Right forelimb (tissue), 1 donor: ENCODE measurements around the gene C14orf180.
A peak's percentile ranks its signal among the peaks of the same experiment; 100 is the strongest.

ENCODE experiments used
- DNase-seq: peaks from one replicate; pipeline ENCODE4 v3.0.0-alpha.2; 2018

The C14orf180 gene

DNA sequence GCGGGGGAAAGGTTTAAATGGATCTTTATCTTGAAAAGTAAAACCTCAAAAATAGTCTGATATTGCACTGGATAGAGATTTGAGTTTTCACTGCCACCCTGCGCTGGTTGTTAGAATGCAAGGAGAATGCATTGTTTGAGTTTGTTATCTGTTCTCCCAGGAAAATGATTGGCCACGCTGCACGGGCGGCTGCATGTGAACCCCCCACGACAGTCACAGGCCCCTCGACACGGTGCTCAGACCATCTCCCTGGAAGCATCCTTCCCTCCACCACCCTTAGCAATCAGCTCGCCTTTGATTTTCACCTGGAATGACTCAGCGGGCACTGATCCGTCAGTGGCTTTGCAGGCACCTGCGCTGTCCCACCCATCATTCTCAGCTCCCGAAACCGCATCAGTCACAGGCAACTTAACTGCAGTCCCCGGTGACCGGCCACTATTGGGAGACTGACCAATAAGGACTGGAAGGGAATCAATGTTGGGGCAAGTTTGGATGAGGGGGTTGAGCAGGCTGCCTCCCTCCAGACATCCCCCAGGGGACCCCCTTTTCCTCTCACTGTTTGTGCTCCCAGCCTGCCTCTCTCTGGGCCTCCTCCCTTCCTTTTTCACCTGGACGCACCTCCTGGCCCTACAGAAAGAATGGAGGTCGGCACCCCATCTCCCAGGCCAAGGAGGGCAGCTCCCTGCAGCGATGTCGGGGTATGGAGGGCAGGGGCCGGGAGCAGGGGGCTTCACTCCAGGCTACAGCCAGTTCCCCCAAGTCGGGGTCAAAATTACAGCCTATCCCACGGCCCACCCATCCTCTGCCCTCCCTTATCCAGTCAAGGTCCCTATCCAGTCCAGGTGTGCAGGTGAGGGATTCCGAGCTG lies 28.5 kb upstream of the C14orf180 start:
- no peak for DNase-seq

DNA sequence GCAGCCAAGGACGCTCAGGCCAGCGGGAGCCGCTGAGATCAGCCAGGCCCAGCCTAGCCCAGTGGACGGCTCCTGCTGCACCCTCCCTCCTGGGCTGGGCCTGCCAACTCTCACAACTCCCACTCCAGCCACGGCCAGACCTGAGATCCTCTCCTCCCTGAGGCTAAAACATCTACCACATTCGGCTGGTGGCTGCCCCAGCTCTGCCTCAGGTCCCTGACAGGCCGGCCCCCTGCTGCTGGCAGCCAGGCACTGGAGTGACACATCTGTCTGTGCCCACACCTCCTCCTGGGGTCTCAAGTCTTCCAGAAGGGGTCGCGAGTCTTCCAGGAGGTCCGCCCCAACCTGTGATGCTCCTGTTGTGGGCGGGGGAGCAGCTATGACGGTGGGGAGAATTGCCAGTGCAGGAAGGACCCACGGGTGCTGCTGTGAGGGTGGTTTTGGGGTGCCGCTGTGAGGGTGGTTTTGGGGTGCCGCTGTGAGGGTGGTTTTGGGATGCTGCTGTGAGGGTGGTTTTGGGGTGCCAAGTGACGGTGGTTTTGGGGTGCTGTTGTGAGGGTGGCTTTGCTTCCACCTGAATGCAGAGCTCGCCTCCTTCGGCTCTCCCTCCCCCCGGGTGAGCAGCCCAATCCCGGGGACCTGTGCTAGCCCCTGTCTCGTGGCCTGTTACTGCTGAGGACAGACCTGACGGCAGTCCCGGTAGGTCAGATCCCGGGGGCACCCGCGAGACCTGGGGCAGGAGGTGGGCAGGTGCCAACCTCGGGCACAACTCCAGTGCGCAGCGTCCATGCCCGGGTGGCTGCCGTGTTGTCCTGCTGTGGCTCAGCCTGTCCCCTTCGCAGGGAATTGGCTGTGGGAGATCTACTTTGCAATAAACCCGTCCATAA lies 27.5 kb upstream of the C14orf180 start:
- peak; percentile 37 for DNase-seq

DNA sequence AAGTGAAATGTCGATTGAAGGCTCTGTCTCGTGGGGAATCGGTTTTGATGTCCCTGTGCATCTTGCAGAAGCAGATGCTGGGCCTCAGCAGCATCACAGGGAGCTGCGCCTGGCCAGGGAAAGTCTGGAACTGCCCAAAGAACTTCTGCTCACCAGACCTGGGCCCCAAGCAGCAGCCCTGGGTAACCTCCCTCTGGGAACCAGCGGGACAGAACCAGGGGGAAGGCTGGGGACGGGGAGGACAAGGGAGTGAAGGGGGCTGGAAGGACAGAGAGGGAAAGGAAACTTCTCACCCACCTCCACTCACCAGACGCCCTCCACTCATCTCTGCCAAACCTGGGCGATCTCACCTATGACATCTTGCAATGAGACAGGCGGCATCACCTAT lies 26.8 kb upstream of the C14orf180 start:
- DNase-seq, result peak; percentile 32

DNA sequence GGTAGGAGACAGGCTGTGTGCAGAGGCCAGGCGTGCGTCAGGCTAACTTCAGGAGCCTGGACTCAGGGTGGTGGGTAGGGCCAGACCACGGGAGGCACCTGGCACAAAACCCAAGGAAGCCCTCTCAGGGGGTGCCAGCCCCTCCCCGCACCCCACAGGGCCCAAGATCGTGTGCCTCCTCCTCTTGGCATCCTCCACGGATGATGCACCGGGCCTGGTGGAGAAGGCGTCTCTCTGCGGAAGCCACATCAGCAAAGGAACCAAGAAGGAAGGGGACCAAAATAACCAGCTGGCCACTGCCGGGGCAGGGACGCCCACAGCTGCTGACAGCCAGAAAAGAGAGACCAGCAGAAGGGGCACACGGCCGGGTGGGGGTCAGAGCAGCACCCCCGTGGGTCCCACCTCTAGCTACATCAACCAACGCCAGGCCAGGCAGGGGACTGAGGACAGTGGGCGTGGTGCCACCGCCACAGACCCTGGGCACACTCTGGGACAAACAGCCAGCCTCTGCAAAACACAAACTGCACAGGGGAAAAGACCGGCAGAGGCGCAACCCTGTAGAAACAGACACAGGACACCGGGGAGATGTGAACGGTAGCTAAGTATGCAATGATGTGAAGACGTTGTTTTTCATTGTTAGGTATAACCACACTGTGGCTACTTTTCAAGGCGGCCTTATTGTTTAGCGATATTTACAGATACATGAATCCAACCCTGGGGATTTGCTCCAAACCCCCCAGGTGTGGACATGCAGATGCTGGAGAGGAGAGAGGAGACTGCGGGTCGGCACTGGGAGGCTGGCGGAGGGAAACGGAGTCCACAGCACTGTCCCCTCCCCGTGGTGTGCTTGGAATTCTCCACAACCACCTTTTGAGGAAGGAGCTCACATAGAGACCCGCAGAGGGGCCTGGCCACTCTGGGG lies 26.1 kb upstream of the C14orf180 start:
- peak; percentile 32 for DNase-seq

DNA sequence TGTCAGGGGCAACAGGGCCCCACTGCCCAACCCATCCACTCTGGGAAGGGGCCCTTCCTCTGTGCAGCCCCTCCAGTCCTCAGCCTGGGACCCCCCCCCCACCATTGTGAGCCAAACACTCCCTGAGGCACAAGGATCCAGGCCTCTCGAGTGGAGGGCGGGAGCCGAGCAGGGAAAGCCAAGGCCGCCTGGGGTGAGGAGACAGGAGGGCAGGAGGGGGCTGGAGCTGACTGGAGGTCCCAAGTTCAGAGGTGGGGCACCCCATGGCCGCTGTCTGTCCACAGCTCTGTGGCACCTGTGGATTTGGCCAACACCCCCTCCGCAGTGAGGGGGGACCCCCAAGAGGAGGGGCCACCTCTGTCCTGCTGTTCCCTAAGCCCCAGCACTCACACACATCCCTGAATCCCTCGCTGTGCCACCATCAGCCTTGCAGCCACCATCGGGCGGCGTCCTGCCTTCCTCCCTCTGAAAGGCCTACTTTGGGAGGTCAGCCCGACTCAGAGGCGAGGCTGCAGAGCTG lies 25.4 kb upstream of the C14orf180 start:
- peak; percentile 41 for DNase-seq

GRCh38 chr14:104554608-104555429 lies 24.7 kb upstream of the C14orf180 start:
- DNase-seq, result peak; percentile 68

- DNase-seq, result peak; percentile 24
Measured at GRCh38 chr14:104555430-104556255, 23.9 kb upstream of the C14orf180 start.

DNA sequence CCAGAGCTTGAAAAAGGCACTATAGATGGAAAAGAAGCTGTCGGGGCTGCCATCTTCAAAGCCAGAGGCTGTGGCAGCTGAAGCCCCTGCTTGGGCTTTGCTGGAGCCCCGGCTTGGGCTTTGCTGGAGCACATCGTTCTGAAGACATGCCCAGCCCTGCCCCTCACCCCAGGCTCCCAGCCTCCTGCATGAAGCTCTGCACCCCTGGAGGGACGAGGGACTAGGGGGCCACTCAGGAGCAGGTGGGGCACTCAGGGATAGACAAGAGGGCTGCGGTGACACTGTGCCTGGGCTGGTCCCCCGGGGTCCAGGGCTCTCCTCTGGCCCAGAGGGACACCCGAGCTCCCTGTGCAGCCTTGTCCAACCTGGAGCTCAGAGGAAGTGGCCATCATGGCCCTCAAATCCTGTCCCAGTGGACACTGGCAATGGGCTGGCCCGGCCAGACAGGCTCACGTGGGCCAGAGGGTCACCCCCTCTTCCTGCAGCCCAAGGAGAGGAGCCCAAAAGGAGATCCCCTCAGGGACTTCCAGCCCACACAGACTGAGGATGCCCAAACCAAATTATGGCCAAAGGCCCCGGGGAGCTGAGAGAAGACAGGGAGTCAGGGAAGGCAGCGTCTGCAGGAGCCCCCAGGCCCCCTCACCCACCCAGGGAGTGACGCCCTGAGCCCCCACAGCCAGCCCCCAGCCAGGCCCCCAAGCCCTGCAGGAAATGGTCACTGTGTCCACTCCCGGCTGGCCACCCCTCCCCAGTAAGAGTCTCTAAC lies 23.1 kb upstream of the C14orf180 start:
- DNase-seq, result no peak

- peak; percentile 37 for DNase-seq
Measured at GRCh38 chr14:104557086-104557485, 22.5 kb upstream of the C14orf180 start.

- DNase-seq, result no peak
Measured at GRCh38 chr14:104557766-104558165, 21.8 kb upstream of the C14orf180 start.

GRCh38 chr14:104558231-104559027 lies 21.1 kb upstream of the C14orf180 start:
- DNase-seq, result no peak

DNA sequence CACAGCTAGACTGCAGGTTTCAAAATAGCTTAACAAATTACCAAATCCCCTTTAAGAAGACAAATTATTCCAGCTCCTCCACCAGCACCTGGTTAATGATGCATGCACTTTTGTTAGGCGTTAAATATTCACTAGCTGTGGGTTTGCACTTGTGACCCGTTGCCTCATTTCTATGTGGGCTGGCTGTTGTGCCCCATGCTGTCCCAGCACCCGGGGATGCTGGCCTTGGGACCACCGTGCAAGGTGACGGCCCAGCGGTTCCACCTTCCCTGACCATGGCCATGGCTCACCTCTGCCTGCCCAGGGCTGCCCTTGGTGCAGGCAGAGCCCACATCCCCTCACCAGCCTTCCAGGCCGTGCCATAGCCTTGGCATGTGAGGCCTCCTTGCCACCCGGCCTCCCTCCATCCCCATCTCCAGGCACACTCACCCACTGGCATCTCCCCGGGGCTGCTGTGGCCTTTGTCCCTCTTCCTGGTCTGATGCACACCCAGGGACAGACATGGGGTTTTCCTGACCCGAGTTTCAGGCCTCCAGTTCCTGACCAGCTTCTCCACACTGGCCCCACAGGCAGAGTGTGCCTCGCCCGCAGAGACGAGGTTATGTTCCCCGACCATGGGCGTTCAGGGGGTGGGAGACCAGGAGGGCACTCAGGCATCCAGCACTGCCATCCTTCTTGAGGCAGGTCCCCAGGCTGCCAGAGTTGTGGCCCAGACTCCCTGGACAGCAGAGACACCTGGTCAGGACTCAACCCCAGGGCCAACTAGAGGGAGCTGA lies 20.3 kb upstream of the C14orf180 start:
- peak; percentile 37 for DNase-seq

- peak; percentile 33 for DNase-seq
Measured at GRCh38 chr14:104559804-104560585, 19.6 kb upstream of the C14orf180 start.

GRCh38 chr14:104560586-104560945 lies 19.0 kb upstream of the C14orf180 start:
- DNase-seq, result peak; percentile 35

- peak; percentile 43 for DNase-seq
Measured at GRCh38 chr14:104561124-104561557, 18.4 kb upstream of the C14orf180 start.

GRCh38 chr14:104561632-104562495 lies 17.7 kb upstream of the C14orf180 start:
- DNase-seq, result no peak
